ENCODE results near the gene CEACAM16.
"Not testable (repeated sequence)": the region's sequence is repeated elsewhere in the genome, so short reads cannot be mapped to it uniquely, and the experiment has no call there.

The CEACAM16 gene

DNA sequence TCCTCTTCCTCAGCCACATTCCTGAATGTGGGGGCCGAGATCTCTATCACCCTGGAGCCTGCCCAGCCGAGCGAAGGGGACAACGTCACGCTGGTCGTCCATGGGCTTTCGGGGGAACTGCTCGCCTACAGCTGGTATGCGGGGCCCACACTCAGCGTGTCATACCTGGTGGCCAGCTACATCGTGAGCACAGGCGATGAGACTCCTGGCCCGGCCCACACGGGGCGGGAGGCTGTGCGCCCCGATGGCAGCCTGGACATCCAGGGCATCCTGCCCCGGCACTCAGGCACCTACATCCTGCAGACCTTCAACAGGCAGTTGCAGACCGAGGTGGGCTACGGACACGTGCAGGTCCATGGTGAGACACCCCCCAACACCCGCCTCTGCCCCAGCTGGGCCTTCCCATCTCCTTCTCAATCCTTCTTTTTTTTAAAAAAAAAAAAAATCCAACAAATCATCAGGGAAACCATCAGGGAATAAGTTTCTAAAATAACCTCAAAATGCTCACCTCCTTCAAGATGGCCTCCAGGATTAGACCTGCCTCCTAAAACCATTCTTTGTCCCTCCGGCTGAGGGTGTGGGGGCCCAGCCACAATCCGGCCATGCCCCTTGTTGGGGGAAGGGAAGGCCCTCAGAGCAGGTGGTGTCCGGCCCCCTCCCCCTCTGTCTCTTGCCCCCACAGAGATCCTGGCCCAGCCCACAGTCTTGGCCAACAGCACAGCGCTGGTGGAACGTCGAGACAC, 4.6 kb downstream of the CEACAM16 start:
- no peak for DNase-seq (ENCODE audit: low read depth)

GRCh38 chr19:44704982-44705381, 6.0 kb downstream of the CEACAM16 start:
- DNase-seq (ENCODE audit: low read depth) = no peak

DNA sequence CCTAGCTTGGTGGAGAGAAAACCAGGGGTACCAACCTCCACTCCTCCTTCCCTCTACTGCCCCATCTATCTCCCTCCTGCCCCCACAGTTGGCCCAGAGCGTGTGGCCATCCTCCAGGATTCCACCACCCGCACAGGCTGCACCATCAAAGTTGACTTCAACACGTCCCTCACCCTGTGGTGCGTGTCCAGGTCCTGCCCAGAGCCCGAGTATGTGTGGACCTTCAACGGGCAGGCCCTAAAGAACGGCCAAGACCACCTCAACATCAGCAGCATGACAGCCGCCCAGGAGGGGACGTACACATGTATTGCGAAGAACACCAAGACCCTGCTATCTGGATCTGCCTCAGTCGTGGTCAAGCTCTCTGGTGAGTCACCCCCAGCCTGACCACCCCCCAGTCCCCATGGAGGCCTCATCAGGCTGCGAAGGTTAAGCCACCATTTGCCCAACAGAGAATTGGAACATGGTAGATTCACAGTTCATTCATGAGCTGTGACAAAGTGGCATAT, 6.6 kb downstream of the CEACAM16 start:
- DNase-seq (ENCODE audit: low read depth) = no peak

GRCh38 chr19:44706506-44707236, 7.7 kb downstream of the CEACAM16 start:
- DNase-seq (ENCODE audit: low read depth) = no peak

GRCh38 chr19:44707794-44708193, 8.8 kb downstream of the CEACAM16 start:
- DNase-seq (ENCODE audit: low read depth) = no peak

- no peak for DNase-seq (ENCODE audit: low read depth)
These were observed 10.0 kb downstream of the CEACAM16 start for GRCh38 chr19:44708940-44709339.

DNA sequence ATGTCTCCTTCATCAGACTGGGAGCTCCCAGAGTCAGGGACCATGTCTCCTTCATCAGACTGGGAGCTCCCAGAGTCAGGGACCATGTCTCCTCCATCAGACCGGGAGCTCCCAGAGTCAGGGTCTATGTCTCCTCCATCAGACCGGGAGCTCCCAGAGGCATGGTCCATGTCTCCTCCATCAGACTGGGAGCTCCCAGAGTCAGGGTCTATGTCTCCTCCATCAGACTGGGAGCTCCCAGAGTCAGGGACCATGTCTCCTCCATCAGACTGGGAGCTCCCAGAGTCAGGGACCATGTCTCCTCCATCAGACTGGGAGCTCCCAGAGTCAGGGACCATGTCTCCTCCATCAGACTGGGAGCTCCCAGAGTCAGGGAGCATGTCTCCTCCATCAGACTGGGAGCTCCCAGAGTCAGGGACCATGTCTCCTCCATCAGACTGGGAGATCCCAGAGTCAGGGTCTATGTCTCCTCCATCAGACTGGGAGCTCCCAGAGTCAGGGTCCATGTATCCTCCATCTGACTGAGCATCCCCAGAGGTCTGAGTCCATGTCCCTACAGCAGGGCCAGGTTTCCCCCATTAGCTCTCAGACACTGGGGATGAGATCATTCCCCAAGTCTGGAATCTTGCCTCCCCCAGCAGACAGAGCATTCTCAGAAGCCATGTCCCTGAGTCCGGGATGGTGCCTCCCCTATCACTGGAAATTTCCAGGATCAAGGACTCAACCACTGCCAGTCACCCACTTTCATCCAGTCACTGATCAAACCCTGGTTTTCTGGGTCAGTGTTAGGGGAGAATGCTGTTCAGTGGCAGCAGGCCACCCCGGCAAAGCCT, 10.7 kb downstream of the CEACAM16 start:
- not testable (repeated sequence) for DNase-seq (ENCODE audit: low read depth)

DNA sequence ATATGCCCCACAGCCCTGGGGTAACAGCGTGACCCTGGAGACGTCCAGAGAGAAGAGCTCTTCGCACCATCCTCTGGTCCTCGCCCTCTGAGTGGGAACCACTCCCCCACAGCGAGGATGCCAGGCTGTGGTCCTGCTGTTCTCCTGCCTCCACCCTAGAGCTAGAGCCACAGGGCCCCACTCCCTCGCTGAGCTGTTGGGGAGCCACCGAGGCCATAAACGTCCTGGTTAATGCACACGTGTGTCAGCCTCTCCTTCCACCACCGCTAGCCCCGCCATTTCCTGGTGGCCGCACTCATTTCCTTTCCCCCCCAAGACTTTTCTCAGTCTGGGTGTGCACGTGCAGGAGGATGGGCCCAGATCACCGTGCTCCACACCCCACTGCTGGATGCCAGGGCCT, 11.5 kb downstream of the CEACAM16 start:
- DNase-seq (ENCODE audit: low read depth) = no peak

- no peak for DNase-seq (ENCODE audit: low read depth)
These were observed 14.0 kb downstream of the CEACAM16 start for GRCh38 chr19:44712864-44713515.

DNA sequence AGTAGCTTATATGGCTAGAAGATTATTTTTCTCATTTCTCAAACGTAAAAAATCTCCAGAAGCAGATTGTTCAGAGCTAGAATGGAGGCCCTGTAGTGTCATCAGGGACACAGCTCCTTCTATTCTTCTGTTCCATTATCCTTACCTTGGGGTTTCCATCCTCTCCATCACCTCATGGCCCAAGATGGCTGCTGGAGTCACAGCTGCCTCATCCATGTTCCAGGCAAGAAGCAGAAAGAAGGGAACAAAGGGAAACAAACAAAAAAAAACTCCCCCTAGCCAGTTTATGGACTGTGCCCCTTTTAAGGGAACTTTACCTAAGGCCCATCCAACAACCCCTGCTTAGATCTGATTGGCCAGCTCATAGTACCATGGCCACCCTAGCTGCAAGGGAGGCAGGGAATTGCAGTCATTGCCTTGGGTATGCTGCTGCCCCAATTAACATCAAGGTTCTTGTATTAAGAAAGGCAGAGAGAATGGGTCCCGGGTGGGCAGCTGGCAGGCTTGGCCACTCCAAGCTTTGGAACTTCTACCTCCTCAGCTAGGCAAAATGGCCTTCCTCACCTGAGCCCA, 15.7 kb downstream of the CEACAM16 start:
- no peak for DNase-seq (ENCODE audit: low read depth)

DNA sequence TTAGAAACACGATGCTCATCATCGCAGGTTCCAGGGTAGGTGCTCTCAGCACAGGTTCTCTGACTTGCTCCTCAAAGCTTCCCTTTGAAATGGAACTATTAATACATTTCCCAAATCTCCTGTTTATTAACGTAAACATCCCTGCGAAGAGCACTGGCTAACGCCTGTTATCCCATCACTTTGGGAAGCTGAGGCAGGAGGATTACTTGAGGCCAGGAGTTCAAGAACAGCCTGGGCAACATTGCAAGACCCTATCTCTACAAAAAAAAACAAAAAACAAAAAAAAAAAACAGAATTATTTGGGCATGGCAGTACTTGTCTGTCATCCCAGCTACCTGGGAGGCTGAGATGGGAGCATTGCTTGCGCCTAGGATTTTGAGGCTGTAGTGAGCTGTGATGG, 18.7 kb downstream of the CEACAM16 start:
- no peak for DNase-seq (ENCODE audit: low read depth)

- no peak for DNase-seq (ENCODE audit: low read depth)
These were observed 19.7 kb downstream of the CEACAM16 start for GRCh38 chr19:44718441-44719261.

DNA sequence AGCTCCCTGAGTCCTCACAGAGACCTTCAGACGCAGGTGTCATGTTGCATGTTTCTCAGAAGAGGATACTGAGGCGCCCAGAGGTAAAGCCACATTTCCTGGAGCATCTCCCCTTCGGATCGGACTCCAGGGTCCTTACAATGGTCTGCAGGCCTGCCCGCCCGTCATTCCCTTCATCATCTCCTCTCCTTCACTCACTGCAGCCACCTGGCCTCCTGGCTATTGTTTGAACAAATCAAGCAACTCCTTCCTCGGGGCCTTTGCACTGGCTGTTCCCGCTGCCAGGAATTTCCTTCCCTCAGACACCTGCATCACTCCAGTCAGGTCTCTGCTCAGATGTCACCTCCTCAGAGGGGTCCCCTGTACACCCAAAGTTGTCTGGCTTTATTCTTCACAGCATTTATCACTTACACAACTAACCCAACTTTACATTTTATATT, 20.3 kb downstream of the CEACAM16 start:
- no peak for DNase-seq (ENCODE audit: low read depth)

DNA sequence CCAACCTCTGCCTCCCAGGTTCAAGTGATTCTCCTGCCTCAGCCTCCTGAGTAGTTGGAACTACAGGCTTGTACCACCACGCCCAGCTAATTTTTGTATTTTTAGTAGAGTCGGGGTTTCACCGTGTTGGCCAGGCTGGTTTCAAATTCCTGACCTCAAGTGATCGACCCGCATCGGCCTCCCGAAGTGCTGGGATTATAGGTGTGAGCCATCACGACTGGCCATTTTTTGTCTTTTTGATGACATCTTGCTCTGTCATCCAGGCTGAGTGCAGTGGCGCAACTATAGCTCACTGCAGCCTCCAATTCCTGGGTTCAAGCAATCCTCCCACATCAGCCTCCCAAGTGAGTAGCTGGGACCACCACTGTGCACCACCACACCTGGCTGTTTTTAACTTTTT, 21.4 kb downstream of the CEACAM16 start:
- DNase-seq (ENCODE audit: low read depth) = not testable (repeated sequence)

DNA sequence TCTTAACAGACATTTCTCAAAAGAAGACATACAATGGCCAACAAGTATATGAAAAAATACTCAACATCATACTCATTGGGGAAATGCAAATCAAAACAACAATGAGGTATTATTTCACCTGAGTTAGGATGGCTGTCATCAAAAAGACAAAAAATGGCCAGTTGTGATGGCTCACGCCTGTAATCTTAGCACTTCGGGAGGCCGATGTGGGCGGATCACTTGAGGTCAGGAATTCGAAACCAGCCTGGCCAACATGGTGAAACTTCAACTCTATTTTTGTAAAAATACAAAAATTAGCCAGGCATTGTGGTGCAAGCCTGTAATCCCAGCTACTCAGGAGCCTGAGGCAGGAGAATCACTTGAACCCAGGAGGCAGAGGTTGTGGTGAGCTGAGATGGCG, 22.0 kb downstream of the CEACAM16 start:
- no peak for DNase-seq (ENCODE audit: low read depth)

DNA sequence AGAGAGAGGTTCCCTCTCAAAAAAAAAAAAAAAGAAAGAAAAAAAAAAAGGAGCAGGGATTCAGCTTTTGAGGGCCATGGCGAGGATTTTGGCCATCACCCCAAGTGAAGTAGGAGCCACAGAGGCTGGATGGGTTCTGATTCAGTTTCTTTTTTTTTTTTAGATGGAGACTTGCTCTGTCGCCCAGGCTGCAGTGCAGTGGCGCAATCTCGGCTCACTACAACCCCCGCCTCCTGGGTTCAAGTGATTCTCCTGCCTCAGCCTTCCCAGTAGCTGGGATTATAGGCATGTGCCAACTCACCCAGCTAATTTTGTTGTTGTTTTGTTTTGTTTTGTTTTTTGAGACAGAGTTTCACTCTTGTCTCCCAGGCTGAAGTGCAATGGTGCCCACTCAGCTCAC, 22.4 kb downstream of the CEACAM16 start:
- DNase-seq (ENCODE audit: low read depth) = not testable (repeated sequence)

DNA sequence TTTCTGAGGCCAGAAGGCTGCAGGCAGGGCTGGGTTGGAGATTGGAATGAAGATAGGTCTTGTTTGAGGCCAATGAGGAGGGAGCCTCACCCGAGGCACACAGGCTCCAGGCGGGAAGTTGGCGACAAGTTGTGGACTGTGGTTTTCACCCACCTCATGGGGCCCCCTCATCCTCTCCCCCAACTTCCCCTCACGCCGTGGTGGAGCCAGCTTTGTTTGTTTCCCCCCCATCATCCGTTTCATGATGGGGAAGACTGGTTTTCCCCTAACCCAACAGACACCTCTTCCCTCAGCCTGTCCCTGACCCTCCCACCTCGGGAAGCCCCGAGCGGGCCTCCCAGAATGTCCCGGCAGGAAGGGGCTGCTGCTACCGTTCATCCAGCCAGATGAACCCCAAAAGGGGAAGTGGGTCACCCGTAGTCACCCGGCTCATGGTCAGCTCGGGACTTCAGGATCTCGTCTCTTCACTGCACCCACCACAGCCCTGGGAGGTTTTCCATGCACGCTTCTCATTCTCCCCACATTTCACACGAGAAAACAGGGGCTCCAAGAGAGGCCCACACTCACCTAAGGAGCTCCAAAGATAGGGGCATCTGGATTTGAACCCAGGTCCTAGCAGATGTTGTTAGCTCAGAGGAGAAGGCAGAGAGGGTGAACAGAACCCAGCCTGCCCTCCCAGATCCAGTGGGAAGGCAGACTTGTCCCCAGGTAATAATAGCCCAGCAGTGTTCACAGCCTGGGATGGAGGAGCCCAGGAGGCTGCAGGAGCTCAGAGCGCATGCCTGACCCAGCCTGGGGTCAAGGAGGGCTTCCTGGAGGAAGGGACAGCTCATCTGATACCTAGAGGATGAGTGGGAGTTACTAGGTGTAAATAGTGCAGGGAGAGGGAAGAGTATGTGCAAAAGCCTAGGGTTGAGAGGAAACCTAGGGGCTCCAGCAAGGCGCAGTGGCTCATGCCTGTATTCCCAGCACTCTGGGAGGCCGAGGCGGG, 23.5 kb downstream of the CEACAM16 start:
- DNase-seq (ENCODE audit: low read depth) = no peak

DNA sequence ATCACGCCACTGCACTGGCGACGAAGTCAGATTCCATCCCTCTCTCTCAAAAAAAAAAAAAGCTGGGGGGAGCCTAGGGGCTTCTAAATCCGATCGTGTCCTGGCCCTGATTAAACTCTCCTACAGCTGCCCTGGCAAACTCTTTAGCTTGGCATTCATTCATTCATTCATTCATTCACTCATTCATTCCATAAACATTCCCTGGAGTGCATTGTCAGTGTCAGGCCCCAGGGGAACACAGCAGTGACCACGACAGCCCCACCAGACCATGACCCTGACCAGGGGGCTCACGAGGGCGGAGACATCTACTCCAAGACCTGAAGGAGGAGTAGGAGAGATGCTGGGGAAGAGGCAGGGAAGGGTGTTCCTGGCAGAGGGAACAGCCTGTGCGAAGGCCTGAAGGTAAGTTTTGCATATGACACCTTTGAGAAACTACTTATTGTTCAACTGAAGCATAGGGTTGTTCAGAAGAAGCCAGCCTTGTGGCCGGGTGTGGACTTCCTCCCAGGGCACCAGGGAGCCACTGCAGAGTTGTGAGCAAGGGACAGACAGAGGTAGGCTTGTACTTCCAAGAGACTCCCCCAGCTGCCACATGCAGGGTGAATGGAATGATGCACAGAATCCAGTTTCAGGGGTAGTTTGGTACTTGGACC, 24.5 kb downstream of the CEACAM16 start:
- DNase-seq (ENCODE audit: low read depth) = no peak

GRCh38 chr19:44723952-44724319, 25.0 kb downstream of the CEACAM16 start:
- peak; percentile 56 for DNase-seq (ENCODE audit: low read depth)
